IPS-15b (cell line): ENCODE data around the gene PAPLN.

Source experiments
- H3K27me3 ChIP-seq: one replicate; pipeline ENCODE4 v1.6.1; 2013; ENCODE audit warnings: low read length; ENCODE audit not compliant: control insufficient read depth, insufficient read depth
- H3K36me3 ChIP-seq: one replicate; pipeline ENCODE4 v1.6.1; 2013; ENCODE audit warnings: low read length; ENCODE audit not compliant: control insufficient read depth, insufficient read depth
- H3K4me1 ChIP-seq: one replicate; pipeline ENCODE4 v1.6.1; 2013; ENCODE audit warnings: mild to moderate bottlenecking, low read length; ENCODE audit not compliant: control insufficient read depth, insufficient read depth
- H3K4me3 ChIP-seq: one replicate; pipeline ENCODE4 v1.5.1; 2013; ENCODE audit warnings: low read depth, low read length
- H3K9ac ChIP-seq: one replicate; pipeline ENCODE4 v1.6.1; 2013; ENCODE audit warnings: low read depth, mild to moderate bottlenecking, low read length
- H3K9me3 ChIP-seq: one replicate; pipeline ENCODE4 v1.6.1; 2013; ENCODE audit warnings: mild to moderate bottlenecking, low read length; ENCODE audit not compliant: control insufficient read depth, insufficient read depth

PAPLN gene

GRCh38 chr14:73241481-73242165, 4.3 kb downstream of the PAPLN start:
- no peaks in the 10 kb centered on the region for H3K9me3 ChIP-seq
- no peak overlapping the region for H3K9ac ChIP-seq
- no peaks in the 10 kb centered on the region for H3K36me3 ChIP-seq
- H3K4me1 ChIP-seq = peaks cover 18% of the 10 kb centered on the region
- H3K4me3 ChIP-seq = no peak overlapping the region
- peaks cover 27% of the 10 kb centered on the region for H3K27me3 ChIP-seq

- Histone ChIP-seq H3K36me3 (no peaks in the 10 kb centered on the region), H3K27me3 (peaks cover 20% of the 10 kb centered on the region), H3K9me3 (no peaks in the 10 kb centered on the region), H3K4me1 (peaks cover 14% of the 10 kb centered on the region), H3K9ac (no peak overlapping the region), H3K4me3 (no peak overlapping the region)
These were observed 5.1 kb downstream of the PAPLN start for GRCh38 chr14:73242357-73242901.

GRCh38 chr14:73243341-73243740, 6.0 kb downstream of the PAPLN start:
- Histone ChIP-seq H3K4me1 (peaks cover 14% of the 10 kb centered on the region), H3K9ac (no peak overlapping the region), H3K36me3 (no peaks in the 10 kb centered on the region), H3K4me3 (no peak overlapping the region), H3K27me3 (peaks cover 17% of the 10 kb centered on the region), H3K9me3 (no peaks in the 10 kb centered on the region)

- Histone ChIP-seq H3K27me3 (peaks cover 13% of the 10 kb centered on the region), H3K4me1 (peaks cover 11% of the 10 kb centered on the region), H3K36me3 (no peaks in the 10 kb centered on the region), H3K9me3 (no peaks in the 10 kb centered on the region), H3K9ac (no peak overlapping the region), H3K4me3 (no peak overlapping the region)
These were observed 6.4 kb downstream of the PAPLN start for GRCh38 chr14:73243748-73244147.

GRCh38 chr14:73244541-73245290, 7.4 kb downstream of the PAPLN start:
- H3K9me3 ChIP-seq = no peaks in the 10 kb centered on the region
- peaks cover 5% of the 10 kb centered on the region for H3K27me3 ChIP-seq
- peak overlapping the region; percentile 55 for H3K4me3 ChIP-seq
- no peaks in the 10 kb centered on the region for H3K36me3 ChIP-seq
- H3K4me1 ChIP-seq = peaks cover 9% of the 10 kb centered on the region
- no peak overlapping the region for H3K9ac ChIP-seq

- no peaks in the 10 kb centered on the region for H3K36me3 ChIP-seq
- H3K9me3 ChIP-seq = no peaks in the 10 kb centered on the region
- H3K4me3 ChIP-seq = peak overlapping the region; percentile 55
- H3K4me1 ChIP-seq = peaks cover 9% of the 10 kb centered on the region
- no peak overlapping the region for H3K9ac ChIP-seq
- H3K27me3 ChIP-seq = peaks cover 2% of the 10 kb centered on the region
These were observed 8.4 kb downstream of the PAPLN start for GRCh38 chr14:73245480-73246325.

GRCh38 chr14:73246387-73247150, 9.3 kb downstream of the PAPLN start:
- Histone ChIP-seq H3K27me3 (peaks cover 2% of the 10 kb centered on the region), H3K4me3 (peak overlapping the region; percentile 55), H3K36me3 (peaks cover 4% of the 10 kb centered on the region), H3K9me3 (no peaks in the 10 kb centered on the region), H3K4me1 (peaks cover 6% of the 10 kb centered on the region), H3K9ac (no peak overlapping the region)

GRCh38 chr14:73248108-73248868, 11.0 kb downstream of the PAPLN start:
- H3K27me3 ChIP-seq = peaks cover 2% of the 10 kb centered on the region
- H3K9me3 ChIP-seq = no peaks in the 10 kb centered on the region
- H3K9ac ChIP-seq = no peak overlapping the region
- H3K4me1 ChIP-seq = no peaks in the 10 kb centered on the region
- H3K4me3 ChIP-seq = no peak overlapping the region
- H3K36me3 ChIP-seq = peaks cover 4% of the 10 kb centered on the region

- peaks cover 4% of the 10 kb centered on the region for H3K36me3 ChIP-seq
These were observed 11.8 kb downstream of the PAPLN start for GRCh38 chr14:73249108-73249507.

GRCh38 chr14:73249564-73250316, 12.4 kb downstream of the PAPLN start:
- Histone ChIP-seq H3K4me1 (no peaks in the 10 kb centered on the region), H3K36me3 (peaks cover 4% of the 10 kb centered on the region), H3K9ac (no peak overlapping the region), H3K27me3 (peaks cover under 1% of the 10 kb centered on the region), H3K4me3 (no peak overlapping the region), H3K9me3 (no peaks in the 10 kb centered on the region)

More at GRCh38 chr14:73249108-73249507, 11.8 kb downstream of the PAPLN start:
- no peak overlapping the region for H3K9ac ChIP-seq
- H3K9me3 ChIP-seq = no peaks in the 10 kb centered on the region
- peaks cover 2% of the 10 kb centered on the region for H3K27me3 ChIP-seq
- H3K4me1 ChIP-seq = no peaks in the 10 kb centered on the region
- H3K4me3 ChIP-seq = no peak overlapping the region
